H1 (cell line): ENCODE measurements around the gene PTPRR. TPM values are rescaled to one million over a fixed set of nuclear protein-coding genes. Genes with fewer than 3 reads are reported as not detected.

ENCODE experiments used
- NANOG ChIP-seq: IDR thresholded peaks from 2 replicates; pipeline ENCODE4 v1.6.1; 2011; ENCODE audit warnings: low read length, low read depth, mild to moderate bottlenecking, inconsistent platforms; ENCODE audit not compliant: insufficient read depth, poor library complexity, severe bottlenecking
- TBP ChIP-seq: IDR thresholded peaks from 2 replicates; pipeline ENCODE4 v1.6.1; 2011; ENCODE audit warnings: low read depth, low read length, improper control_type of control experiment
- polyA plus RNA-seq, 7 experiments: library from polyadenylated mRNA; depleted of rRNA in 3 of 7; stranded (reverse) in 5 of 7; unstranded in 2 of 7; fragments of >200 nt in 5 of 7; fragments of 200-250 nt in 2 of 7; gene quantifications; 1 replicate in 5 of 7; 2 replicates in 1 of 7; 4 replicates in 1 of 7; pipeline versions ENCODE4 v1.2.1 to v1.2.3, GENCODE V29; 2011 to 2013; ENCODE audit warnings: missing spikeins in 2 of 7, mixed read lengths in 2 of 7
- total RNA-seq: library from RNA; stranded (reverse); fragmentation: NEBNext Ultra II Directional; extraction: Animal tissue kit (Norgen Biotek cat#: 25700); gene quantifications from 2 replicates; pipeline ENCODE4 v1.2.1, GENCODE V29; 2021

The PTPRR gene
- total and polyA plus RNA-seq, 2 of the 8 experiments (the other 6 are each of a cell fraction or from before 2014, with no cell fraction given) = 0.07 to 0.35 TPM

GRCh38 chr12:70831543-70831942 is 89.0 kb downstream of the PTPRR start (continued):
- TF ChIP-seq TBP = no peak
- no peak for TF ChIP-seq NANOG
- TF ChIP-seq, all 59 proteins: peak for 0
